NCI-H510A treated with DMSO at 0.1 percent for 48 hours (cell line): ENCODE measurements around the gene PSMD9.
"Not testable (repeated sequence)": the region's sequence is repeated elsewhere in the genome, so short reads cannot be mapped to it uniquely, and the experiment has no call there.

ENCODE experiments used
- DNase-seq: peaks from one replicate; lab custom pipeline; 2025; lab: John Stamatoyannopoulos, UW

Gene PSMD9

DNA sequence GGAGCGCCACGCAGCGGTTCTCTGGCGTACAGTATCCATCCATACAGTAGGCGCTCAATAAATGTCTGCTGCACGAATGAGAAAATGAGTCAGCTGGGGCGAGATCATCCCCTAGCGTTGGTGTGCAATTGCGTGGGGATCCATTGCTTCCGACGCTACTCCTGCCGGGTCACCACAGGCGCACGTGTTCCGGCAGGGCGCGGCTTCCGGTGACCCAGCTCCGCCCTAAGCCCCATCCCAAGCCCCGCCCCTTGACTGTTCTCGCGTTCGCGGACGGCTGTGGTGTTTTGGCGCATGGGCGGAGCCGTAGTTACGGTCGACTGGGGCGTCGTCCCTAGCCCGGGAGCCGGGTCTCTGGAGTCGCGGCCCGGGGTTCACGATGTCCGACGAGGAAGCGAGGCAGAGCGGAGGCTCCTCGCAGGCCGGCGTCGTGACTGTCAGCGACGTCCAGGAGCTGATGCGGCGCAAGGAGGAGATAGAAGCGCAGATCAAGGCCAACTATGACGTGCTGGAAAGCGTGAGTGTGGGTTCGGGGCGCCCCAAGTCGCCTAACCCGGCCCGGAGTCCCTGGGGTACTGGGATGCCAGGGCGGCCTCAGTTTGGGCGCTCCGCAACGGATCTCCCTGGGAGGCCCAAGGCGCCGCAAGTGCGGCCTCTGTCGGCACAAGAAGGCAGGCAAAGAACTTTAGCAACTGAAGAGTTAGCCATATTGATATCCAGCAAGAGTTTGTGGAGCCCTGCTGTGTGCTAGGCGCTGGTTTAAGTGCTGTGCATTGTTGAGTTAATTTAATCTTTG, at the start of gene PSMD9:
Gene PSMD9 (plus strand): TSS at position 313 of the 796 bp plus-strand sequence. CDS start 67 bp downstream, at position 380.
- peak; percentile 97 for DNase-seq

DNA sequence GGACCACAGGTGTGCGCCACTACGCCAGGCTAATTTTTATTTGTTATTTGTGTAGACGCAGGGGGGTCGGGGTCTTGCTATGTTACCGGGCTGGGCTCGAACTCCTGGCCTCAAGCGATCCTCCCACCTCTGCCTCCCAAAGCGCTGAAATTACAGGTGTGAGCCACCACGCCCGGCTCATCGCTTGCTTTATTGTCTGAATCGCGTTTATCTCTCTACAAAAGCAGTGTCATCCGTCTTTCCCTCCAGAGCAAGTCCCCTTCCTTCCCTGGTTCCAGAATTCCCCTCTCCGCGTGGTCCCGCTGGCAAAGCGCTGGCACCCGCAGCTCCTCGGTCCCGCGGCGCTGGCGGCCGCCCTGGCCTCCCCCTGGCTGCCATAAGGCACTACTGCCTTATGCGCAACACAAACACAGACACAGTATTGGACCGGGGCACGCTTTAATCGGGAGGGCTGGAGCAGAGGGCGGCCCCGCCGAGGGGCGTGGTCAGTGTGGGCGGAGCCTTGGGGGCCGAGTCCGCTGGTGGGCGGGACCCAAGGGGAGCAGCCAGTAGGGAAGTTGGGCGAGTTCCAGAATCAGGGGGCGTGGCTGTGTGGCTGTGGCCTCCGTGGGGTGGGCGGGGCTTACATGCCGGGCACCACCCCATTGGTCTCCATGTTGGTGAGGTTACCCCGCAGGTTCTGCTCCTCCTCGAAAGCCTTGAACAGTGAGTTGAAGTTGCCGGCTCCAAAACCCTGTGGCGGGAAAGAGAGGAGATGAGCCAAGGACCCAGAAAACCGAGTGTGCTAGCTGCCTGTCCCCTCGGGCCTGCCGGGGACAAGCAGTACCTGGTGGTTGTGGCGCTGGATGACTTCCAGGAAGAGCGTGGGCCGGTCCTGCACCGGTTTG, 49.2 kb upstream of the PSMD9 start:
- peak; percentile 99 for DNase-seq

- no peak for DNase-seq
Measured at GRCh38 chr12:121839993-121840761, 48.4 kb upstream of the PSMD9 start.

DNA sequence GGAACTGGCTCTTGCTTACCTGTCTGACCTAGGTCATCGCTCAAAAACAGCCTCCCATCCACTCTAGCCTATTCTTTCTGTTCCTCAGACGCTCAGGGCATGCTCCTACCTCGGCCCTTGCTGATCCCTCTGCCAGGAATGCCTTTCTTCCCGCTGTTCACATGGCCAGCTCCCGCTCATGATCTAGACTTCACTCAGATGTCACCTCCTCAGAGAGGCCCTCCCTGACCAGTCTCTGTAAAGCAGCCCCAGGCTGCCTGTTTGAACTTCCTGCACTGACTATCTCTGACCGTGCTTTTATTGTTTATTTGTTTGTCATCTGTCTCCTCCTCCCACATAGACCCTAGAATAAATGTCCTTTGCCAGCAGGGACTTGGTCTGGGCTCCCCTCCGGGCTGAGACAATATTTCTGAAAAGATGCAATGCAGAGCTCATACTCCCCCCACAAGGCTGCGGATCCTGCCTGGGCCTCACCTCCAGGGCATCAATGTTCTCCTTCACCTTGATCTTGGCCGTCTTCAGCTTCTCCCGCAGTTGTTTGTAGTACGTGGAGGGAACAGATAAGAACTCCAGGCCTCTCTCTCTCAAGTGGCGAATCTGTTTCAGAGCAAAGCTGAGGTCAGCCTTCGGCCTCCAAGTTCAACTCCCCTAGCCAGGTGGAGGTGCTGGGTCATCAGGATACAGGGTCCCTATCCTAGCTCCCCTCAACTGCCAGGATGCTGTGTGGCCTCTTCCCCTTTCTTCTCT, 45.2 kb upstream of the PSMD9 start:
- no peak for DNase-seq

DNA sequence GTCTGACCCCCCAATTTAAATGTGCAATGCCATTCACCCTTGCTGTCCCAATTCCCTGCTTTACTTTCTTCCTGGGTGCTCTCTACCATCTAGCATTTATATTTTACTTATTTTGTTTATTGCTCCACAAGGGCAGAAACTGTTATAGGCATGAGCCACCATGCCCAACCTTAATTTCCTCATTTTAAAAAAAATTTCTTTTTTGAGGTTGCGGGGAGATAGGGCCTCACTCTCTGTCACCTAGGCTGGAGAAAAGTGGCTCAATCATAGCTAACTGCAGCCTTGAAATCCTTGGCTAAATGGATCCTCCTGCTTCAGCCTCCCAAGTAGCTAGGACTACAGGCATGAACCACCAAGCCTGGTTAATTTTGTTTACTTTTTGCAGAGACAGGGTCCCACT, 42.9 kb upstream of the PSMD9 start:
- no peak for DNase-seq

- no peak for DNase-seq
Measured at GRCh38 chr12:121849211-121849610, 39.4 kb upstream of the PSMD9 start.

- no peak for DNase-seq
Measured at GRCh38 chr12:121849665-121850064, 38.9 kb upstream of the PSMD9 start.

DNA sequence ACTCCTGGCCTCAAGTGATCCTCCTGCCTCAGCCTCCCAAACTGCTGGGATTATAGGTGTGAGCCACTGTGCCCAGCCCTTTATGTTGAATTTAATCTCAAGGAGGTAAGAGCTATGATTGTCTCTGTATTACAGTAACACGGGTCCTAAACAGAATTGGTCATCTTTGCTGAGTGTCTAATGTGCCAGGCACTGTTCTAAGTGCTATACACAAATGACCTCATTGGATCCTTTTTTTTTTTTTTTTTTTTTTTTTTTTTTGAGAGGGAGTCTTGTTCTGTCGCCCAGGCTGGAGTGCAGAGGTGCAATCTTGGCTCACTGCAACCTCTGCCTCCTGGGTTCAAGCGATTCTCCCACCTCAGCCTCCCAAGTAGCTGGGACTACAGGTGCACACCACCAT, 36.2 kb upstream of the PSMD9 start:
- DNase-seq = not testable (repeated sequence)

DNA sequence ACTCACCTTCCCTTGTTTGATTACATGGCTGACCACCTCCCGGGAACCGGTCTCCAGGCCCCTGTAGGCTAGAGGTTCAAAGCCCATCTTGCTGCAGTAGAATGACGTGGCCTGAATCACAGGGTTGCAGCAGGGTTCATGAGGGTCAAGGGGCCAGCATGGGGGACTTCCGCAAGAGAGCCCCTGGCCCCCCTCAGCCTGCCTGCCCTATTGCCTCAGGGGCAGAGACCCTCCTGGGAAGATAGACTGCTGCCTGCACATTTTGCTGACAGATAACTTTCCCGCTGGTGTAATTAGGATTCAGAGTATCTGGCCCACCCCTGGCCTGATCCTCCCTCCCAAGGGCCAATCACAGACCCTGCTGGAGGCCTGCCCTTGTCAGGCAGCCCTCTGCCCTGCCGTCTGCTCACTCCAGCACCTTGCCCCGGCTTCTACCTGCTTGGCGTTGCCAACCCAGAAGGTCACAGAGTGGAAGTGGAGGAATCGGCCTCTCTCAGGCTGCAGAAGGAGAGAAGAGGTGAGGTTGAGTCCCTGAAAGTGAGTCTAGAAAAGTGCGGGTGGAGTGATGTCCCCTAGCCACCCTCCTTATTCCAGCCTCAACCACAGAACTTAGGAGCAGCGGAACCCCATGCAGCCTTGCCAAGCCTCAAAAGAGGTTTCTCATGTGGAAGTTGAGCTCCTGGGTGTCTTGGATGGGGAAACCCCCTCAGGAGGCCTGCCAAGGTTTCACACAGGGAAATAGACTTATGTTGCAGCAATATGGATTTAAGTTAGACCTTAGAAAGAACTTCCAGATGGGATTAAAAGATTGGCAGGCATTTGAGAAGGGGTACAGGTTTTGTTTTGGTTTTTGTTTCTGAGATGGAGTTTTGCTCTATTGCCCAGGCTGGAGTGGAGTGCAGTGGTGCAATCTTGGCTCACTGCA, 31.0 kb upstream of the PSMD9 start:
- no peak for DNase-seq

DNA sequence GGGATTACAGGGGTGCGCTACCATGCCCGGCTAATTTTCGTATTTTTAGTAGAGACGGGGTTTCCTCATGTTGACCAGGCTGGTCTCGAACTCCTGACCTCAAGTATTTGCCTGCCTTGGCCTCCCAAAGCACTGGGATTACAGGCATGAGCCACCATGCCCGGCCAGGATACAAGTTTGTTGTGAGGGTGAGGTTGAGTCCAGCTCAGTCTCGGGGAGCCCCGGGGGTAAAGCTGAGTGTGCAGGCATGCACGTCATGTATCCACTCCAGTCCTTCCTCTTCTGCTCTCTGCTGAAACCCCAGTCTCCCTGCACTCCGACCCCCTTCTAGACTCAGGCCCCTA, 30.3 kb upstream of the PSMD9 start:
- DNase-seq = no peak

DNA sequence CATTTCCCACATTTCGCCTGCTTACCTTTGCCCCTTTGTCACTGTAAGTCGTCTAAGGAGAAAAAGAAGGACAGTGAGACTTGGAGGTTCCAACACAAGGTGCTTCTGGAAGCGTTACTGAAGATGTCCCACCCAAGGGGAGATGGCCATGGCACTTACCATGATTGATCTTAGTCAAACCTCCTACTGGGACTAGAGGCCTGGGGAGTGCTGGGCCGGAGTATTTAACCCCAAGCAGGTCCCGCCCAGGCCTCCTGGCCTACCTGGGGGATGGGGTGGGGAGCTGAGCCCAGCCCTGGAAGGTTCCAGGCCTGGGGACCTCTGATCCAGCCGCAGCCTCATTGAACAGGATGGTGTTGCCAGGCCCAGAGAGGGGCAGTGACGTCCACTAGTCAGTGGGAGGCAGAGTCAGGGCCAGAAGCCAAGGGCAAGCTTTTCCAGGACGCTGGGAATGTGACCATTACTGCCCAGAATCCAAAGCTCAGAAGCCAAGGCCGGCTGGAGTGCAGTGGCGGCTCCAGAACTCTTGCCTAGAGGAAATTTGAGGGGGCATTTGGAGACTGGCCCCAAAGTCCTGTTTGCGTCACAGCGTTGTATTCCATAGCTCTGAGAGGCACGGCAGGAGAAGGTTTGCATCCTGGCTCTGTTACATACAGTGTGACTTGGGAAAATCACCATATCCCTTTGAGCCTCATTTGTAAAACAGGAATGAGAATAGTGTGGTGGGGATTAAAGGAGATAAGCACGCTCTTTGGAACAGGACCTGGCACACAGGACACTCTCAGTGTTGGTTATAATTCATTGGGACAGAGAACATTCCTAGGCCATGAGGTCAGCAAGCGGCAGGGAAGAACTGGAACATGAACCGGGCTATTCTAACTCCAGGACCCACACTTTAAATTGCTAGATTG, 29.7 kb upstream of the PSMD9 start, which contains the start of gene HPD:
Gene HPD (minus strand): TSS at position 198 of the 911 bp plus-strand sequence. CDS start 36 bp downstream, at position 162.
- no peak for DNase-seq

DNA sequence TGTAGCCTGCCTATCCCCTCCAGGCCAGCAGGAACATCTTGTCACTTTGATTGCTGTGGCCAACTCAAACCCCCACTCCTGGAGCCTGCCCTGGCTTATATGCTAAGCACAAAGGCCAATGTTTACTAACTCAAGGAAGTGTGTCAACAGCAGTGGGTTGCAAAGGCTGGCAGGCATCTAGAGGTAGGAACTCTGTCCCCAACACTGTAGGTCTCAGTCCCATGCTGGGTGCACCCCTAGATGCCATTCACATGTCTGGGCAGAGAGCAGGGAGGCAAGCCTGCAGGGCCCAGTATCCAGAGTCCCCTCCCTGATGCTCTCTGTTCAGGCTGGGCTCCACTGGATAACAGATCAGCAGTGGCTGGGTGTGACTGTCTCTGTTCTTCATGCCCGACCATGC, 28.3 kb upstream of the PSMD9 start:
- DNase-seq = no peak

- not testable (repeated sequence) for DNase-seq
Measured at GRCh38 chr12:121860699-121861098, 27.9 kb upstream of the PSMD9 start.

DNA sequence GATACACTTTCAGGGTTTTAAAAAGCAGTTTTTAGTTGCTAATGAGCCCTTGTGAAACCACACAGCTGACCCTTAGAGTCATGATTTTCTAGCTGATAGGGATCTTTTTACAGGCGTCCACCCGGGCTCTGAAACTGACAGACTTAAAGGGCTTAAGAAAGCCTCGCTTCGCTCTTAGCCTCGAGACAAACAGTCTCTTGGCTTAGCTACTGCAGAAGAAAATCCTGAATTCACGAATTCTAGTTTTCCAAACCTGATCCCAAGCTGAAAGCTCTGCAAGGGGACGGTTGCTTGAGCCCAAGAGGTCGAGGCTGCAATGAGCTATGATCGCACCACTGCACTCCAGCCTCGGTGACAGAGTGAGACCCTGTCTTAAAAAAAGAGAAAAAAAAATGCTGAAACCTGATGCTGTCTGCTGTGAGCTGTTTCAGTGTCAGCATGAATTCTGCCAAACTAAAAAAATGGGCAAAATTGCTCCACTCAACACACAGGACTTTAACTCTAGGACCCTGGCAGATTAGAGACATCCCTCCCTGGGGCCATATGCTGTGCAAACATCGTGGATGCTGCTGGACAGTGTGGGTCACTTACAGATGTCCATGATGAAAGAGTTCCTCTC, 26.8 kb upstream of the PSMD9 start:
- no peak for DNase-seq

DNA sequence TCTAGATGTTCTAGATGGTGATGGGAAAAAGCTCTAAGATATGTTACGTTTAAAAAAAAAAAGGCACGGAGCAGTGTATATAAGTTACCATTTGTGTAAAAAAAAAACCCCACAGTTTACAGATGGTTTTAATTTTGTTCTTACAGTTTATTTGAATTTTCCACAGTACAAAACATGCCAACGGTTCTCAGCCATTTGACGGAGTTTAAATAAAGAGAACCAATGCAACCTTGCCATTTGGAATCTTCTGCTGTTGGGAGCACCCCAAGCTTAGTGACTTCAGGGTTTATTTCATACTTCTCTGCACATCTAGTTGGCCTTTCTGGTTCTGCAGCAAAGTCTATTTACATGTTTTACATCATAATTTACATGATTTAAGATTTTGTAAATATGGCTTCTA, 22.3 kb upstream of the PSMD9 start:
- no peak for DNase-seq

GRCh38 chr12:121869229-121869628, 19.4 kb upstream of the PSMD9 start:
- DNase-seq = not testable (repeated sequence)

DNA sequence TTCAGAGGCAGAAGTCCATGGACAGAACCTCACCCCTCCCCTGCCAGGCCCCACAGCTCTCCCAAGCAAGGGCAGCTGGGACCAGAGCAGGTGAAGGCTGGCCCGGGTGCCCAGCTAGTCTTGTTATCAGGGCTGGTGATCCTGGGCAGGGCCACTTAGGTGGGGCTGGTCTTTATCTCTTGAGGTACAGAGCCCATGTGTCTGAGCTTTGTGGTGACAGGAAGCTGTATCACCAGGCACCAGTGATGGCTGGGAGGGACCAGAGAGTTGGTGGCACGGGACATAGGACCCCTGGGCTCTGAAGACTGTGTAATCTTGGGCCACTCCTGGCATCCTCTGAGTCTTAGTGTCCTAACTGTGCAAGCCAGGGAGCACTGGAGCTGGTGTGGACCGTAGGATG, 17.1 kb upstream of the PSMD9 start:
- DNase-seq = no peak

- peak; percentile 68 for DNase-seq
Measured at GRCh38 chr12:121872546-121873215, 15.9 kb upstream of the PSMD9 start.
